ENCODE results near the gene FARS2.
A peak's percentile ranks its signal among the peaks of the same experiment; 100 is the strongest.

Gene FARS2

GRCh38 chr6:5302995-5303622 is 41.8 kb downstream of the FARS2 start:
- peak; percentile 86 for TF ChIP-seq CTCF (IDR thresholded peaks at IDR 0.05; ENCODE audit: borderline replicate concordance, insufficient read depth, low read depth, low read length)
- no peak overlapping the region for H3K4me3 ChIP-seq (ENCODE audit: low read depth, low read length)

- no peak overlapping the region for H3K4me3 ChIP-seq (ENCODE audit: low read depth, low read length)
- no peak for TF ChIP-seq CTCF (IDR thresholded peaks at IDR 0.05; ENCODE audit: borderline replicate concordance, insufficient read depth, low read depth, low read length)
Observed at GRCh38 chr6:5303682-5304081, 42.4 kb downstream of the FARS2 start.

- no peak for TF ChIP-seq CTCF (IDR thresholded peaks at IDR 0.05; ENCODE audit: borderline replicate concordance, insufficient read depth, low read depth, low read length)
- H3K4me3 ChIP-seq (ENCODE audit: low read depth, low read length) = no peak overlapping the region
Observed at GRCh38 chr6:5305968-5306626, 44.8 kb downstream of the FARS2 start.

- TF ChIP-seq CTCF (IDR thresholded peaks at IDR 0.05; ENCODE audit: borderline replicate concordance, insufficient read depth, low read depth, low read length) = no peak
- no peak overlapping the region for H3K4me3 ChIP-seq (ENCODE audit: low read depth, low read length)
Observed at GRCh38 chr6:5307058-5307457, 45.7 kb downstream of the FARS2 start.

- TF ChIP-seq CTCF (IDR thresholded peaks at IDR 0.05; ENCODE audit: borderline replicate concordance, insufficient read depth, low read depth, low read length) = no peak
- H3K4me3 ChIP-seq (ENCODE audit: low read depth, low read length) = no peak overlapping the region
Observed at GRCh38 chr6:5308066-5308465, 46.8 kb downstream of the FARS2 start.

GRCh38 chr6:5314191-5314865 is 53.0 kb downstream of the FARS2 start:
- TF ChIP-seq CTCF (IDR thresholded peaks at IDR 0.05; ENCODE audit: borderline replicate concordance, insufficient read depth, low read depth, low read length) = no peak
- no peak overlapping the region for H3K4me3 ChIP-seq (ENCODE audit: low read depth, low read length)
